ENCODE data around the gene WHRN.
A peak's percentile ranks its signal among the peaks of the same experiment; 100 is the strongest.

WHRN gene

DNA sequence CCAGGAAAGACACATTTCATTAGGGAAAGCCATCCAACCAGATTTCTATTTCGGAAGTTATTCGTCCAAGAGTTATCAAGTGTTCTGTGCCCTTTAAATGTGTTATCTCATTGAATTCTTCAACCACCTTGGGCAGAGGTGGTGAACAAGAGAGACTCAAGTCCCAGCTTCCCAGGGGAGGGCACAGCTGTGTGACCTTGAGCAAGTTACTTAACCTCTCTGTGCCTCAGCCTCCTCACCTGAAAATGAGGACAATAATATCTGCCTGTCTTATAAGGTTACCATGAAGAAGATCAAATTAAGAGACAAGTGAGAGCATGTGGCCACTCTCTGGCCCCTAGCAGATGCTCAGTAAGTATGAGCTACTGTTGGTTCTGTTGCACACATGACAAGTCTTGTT, 37.4 kb downstream of the WHRN start:
- Histone ChIP-seq H3K4me3 (no peak overlapping the region), H3K36me3 (replicated peaks) (no peaks in the 10 kb centered on the region), H3K4me1 (peaks cover 8% of the 10 kb centered on the region; the same call in 1 of the 2 replicates), H3K27me3 (ENCODE audit: low read depth) (no peaks in the 10 kb centered on the region), H3K9me3 (no peaks in the 10 kb centered on the region)
- in situ Hi-C loops (cut with MboI; ENCODE audit: low sequenced_read_pairs): no loop called here
- no peak for DNase-seq (ENCODE audit: low spot score in 2 of 2)

DNA sequence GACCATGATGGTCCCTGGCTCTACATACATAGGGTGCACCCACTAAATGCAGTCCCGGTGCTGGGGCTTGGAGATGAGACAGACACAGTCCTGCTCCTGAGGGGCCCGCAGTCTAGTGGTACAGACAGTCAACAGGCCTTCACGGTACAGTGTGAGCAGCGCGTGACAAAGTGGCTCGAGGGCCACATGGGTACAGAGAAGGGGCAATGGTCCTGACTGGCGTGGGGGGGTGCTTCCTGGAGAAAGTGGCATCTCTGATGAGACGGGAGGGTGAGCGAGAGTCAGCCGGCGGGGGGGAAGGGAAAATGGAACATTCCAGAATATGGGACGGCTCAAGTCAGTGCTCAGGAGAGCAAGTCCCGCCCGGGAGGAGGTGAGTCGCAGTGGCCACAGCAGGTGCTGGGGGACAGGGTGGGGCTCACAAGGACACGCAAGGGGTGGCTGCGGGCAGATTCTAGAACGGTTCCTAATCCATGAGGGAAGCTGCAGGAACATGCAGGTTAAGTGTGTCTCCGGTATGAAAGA, 38.0 kb downstream of the WHRN start:
- in situ Hi-C loops (cut with MboI; ENCODE audit: low sequenced_read_pairs): no loop called here
- no peak for DNase-seq (ENCODE audit: low spot score in 2 of 2)
- no peaks in the 10 kb centered on the region for H3K27me3 ChIP-seq (ENCODE audit: low read depth)
- peaks cover 8% of the 10 kb centered on the region; the same call in 1 of the 2 replicates for H3K4me1 ChIP-seq
- no peaks in the 10 kb centered on the region for H3K9me3 ChIP-seq
- no peaks in the 10 kb centered on the region for H3K36me3 ChIP-seq (replicated peaks)
- H3K4me3 ChIP-seq: no peak overlapping the region

GRCh38 chr9:114465906-114466900, 39.1 kb downstream of the WHRN start:
- in situ Hi-C loops (cut with MboI; ENCODE audit: low sequenced_read_pairs): no loop called here

DNA sequence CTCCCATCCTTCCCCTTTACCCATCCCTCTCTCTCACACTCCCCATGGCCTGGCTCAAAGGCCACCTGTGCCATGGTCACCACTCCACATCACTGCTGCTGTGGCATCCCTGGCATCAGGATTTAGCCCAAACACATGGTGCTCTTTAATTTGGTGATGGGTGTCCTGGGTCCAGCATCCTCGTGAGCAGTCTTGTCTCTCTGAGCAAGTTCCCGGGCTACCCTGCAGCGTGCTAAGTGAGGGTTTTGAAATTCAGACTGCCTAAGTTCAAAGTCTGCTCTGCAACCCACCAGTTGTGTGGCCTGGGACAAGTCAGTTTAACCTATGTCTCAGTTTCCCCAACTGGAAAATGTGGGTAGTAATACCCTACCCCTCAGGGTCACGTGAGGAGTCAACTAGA, 39.9 kb downstream of the WHRN start:
- Histone ChIP-seq H3K36me3 (replicated peaks) (no peaks in the 10 kb centered on the region), H3K4me1 (peaks cover 8% of the 10 kb centered on the region; the same call in 1 of the 2 replicates), H3K27me3 (ENCODE audit: low read depth) (no peaks in the 10 kb centered on the region), H3K4me3 (no peak overlapping the region), H3K9me3 (no peaks in the 10 kb centered on the region)
- DNase-seq (ENCODE audit: low spot score in 2 of 2): no peak
- in situ Hi-C loops (cut with MboI; ENCODE audit: low sequenced_read_pairs): no loop called here

More at GRCh38 chr9:114465906-114466900, 39.1 kb downstream of the WHRN start:
- Histone ChIP-seq H3K27me3 (ENCODE audit: low read depth) (no peaks in the 10 kb centered on the region), H3K4me1 (peaks cover 8% of the 10 kb centered on the region; the same call in 1 of the 2 replicates), H3K9me3 (no peaks in the 10 kb centered on the region), H3K4me3 (no peak overlapping the region), H3K36me3 (replicated peaks) (no peaks in the 10 kb centered on the region)
- DNase-seq (ENCODE audit: low spot score in 2 of 2): no peak

DNA sequence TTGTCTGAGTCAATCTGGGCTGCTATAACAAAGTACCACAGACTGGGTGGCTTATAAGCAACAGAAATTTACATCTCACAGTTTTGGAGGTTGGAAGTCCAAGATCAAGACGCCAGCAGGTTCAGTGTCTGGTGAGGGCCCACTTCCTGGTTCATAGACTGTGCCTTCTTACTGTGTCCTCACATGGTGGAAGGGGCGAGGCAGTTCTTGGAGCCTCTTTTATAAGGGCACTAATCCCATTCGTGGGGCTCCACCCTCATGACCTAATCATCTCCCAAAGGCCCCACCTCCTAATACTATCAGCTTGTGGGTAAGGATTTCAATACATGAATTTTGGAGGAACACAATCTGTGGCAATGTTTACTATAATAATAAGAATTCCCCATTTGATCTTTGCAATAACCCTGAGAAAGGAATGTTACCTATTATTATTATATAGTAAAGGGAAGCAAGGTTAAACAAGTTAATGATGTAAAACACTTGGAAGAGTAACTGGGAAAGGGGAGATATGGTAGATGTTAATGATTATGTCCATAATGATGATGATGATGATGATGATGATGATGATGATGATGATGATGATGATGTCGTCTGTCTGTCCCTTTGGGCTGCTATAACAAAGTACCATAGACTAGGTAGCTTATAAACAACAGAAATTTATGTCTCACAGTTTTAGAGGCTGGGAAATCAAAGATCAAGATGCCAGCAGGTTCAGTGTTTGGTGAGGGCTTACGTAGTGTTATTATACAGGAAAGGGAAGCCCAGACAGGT, 40.8 kb downstream of the WHRN start:
- no peaks in the 10 kb centered on the region for H3K9me3 ChIP-seq
- no peak overlapping the region for H3K4me3 ChIP-seq
- in situ Hi-C loops (cut with MboI; ENCODE audit: low sequenced_read_pairs): no loop called here
- no peaks in the 10 kb centered on the region for H3K36me3 ChIP-seq (replicated peaks)
- no peaks in the 10 kb centered on the region for H3K27me3 ChIP-seq (ENCODE audit: low read depth)
- peaks cover 8% of the 10 kb centered on the region; the same call in 1 of the 2 replicates for H3K4me1 ChIP-seq
- peak in 1 of 2 experiments; percentile 19 for DNase-seq (ENCODE audit: low spot score in 2 of 2)

DNA sequence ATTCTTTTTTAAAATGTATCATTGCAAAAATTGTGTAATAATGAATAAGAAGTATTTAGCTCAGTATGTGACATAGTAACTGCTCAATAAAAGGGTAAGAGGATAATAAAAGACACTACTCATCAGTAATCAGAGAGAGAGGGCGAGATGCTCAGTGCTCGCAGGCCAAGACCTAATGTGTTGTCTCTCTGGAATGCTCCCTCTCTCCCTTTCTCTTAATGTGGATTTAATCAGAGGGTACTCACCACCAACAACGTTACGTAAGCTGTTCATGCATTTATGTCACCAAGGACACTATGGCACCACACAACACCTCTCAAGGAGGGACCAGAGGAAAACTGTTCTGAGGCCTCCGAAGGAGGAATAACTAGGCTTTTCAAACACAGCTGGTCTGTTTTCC, 42.5 kb downstream of the WHRN start:
- H3K27me3 ChIP-seq (ENCODE audit: low read depth): no peaks in the 10 kb centered on the region
- DNase-seq (ENCODE audit: low spot score in 2 of 2): no peak
- no peak overlapping the region for H3K4me3 ChIP-seq
- H3K4me1 ChIP-seq: peaks cover 8% of the 10 kb centered on the region; the same call in 1 of the 2 replicates
- in situ Hi-C loops (cut with MboI; ENCODE audit: low sequenced_read_pairs): no loop called here
- H3K9me3 ChIP-seq: no peaks in the 10 kb centered on the region
- H3K36me3 ChIP-seq (replicated peaks): no peaks in the 10 kb centered on the region

DNA sequence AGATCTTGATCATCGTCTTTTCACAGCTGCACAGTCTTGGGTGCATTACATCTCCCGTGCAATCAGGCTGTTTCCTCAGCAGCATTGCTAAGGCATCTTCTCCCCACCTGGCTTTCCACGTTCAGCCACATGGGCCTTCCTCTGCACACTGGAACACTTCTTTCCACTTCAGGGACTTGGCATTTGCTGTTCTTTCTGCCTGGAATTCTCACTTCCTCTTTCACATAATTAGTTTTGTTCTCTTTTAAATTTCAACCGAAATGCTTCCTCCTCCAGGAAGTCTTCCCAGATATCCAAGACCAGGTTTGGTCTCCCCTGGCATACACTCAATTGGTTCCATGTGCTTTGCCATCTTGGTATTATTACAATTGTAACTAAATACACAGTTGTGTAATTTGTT, 43.8 kb downstream of the WHRN start:
- peaks cover 8% of the 10 kb centered on the region; the same call in 1 of the 2 replicates for H3K4me1 ChIP-seq
- H3K4me3 ChIP-seq: no peak overlapping the region
- H3K36me3 ChIP-seq (replicated peaks): no peaks in the 10 kb centered on the region
- H3K9me3 ChIP-seq: no peaks in the 10 kb centered on the region
- DNase-seq (ENCODE audit: low spot score in 2 of 2): no peak
- in situ Hi-C loops (cut with MboI; ENCODE audit: low sequenced_read_pairs): no loop called here
- H3K27me3 ChIP-seq (ENCODE audit: low read depth): no peaks in the 10 kb centered on the region

DNA sequence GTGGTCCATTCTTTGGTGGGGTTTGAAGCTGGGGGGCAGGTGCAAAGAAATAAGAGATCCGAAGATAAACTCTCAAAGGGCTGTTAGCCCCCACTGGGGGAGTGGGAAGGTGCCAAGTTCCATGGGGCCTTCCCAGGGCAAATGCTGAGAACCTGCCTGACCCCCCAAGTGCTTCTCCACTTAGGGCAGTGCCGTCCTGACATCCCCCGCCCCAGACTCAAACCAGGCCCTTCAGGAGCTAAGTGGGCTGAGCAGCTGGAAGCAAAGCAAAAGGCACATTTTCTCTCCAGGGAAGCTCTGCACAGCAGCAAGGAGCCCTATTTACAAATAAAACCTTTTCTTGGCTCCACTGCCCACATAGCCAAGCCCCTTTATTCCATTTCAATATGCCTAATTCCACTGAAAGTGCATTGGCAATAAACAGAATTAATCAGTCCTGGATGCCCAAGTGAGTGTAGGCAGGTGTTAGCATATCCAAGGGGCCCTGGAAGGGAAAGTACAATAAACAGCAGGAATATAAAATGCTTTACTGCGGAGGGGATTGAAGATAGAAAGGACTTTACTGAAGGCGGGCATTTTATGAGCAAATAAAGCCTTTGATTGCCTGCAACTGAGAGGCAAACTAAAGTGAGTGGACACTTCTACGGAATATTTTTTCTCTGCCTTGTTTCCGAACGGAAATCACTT, 44.6 kb downstream of the WHRN start:
- Histone ChIP-seq H3K36me3 (replicated peaks) (no peaks in the 10 kb centered on the region), H3K4me3 (no peak overlapping the region), H3K9me3 (no peaks in the 10 kb centered on the region), H3K4me1 (peaks cover 8% of the 10 kb centered on the region; the same call in 1 of the 2 replicates), H3K27me3 (ENCODE audit: low read depth) (0 out of 2 replicates have a peak, but pooled peaks cover 2% of the 10 kb centered on the region)
- in situ Hi-C loops (cut with MboI; ENCODE audit: low sequenced_read_pairs): no loop called here
- peak in 1 of 2 experiments; percentile 5 for DNase-seq (ENCODE audit: low spot score in 2 of 2)

DNA sequence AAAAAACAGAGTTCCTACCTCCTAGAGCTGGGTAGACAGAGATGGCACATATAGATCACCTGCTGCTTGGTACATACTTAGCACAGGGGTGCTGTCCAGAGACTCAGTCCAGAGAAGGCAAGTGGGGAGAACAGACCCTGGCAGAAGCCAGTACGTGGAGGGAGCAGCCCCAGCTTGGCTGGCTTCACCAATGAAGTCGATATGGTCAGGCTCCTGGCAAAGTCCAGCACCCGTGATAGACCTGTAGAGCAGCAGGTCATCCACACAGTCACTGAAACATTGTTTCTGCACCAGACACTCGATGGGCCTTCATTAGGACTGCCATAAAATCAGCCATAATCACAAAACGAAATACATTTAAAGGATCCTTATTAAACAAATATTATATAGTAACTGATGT, 45.8 kb downstream of the WHRN start:
- in situ Hi-C loops (cut with MboI; ENCODE audit: low sequenced_read_pairs): no loop called here
- Histone ChIP-seq H3K9me3 (no peaks in the 10 kb centered on the region), H3K4me1 (peaks cover 6% of the 10 kb centered on the region; the same call in 1 of the 2 replicates), H3K27me3 (ENCODE audit: low read depth) (0 out of 2 replicates have a peak, but pooled peaks cover 2% of the 10 kb centered on the region), H3K36me3 (replicated peaks) (no peaks in the 10 kb centered on the region), H3K4me3 (no peak overlapping the region)
- no peak for DNase-seq (ENCODE audit: low spot score in 2 of 2)

- Histone ChIP-seq H3K4me3 (no peak overlapping the region), H3K27me3 (ENCODE audit: low read depth) (0 out of 2 replicates have a peak, but pooled peaks cover 2% of the 10 kb centered on the region), H3K9me3 (no peaks in the 10 kb centered on the region; the same call in 1 of the 2 replicates), H3K36me3 (replicated peaks) (no peaks in the 10 kb centered on the region), H3K4me1 (no peaks in the 10 kb centered on the region)
- DNase-seq (ENCODE audit: low spot score in 2 of 2): no peak
- in situ Hi-C loops (cut with MboI; ENCODE audit: low sequenced_read_pairs): no loop called here
Observed at GRCh38 chr9:114456929-114457328, 48.3 kb downstream of the WHRN start.

DNA sequence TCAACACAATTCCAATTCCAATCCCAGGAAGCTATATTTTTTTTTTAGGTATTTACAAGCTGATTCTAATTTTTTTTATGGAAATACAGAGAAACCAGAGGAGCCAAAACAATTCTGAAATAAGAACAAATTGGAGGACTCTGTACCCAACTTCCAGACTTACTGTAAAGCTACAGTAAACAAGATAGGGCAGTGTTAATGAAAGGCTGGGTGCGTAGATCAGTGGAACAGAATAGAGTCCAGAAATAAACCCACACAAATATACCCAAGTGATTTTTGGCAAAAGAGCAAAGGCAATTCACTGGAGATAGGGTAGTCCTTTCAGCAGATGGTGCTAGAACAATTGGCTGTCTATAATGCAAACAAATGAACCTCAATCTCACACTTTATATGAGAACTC, 50.6 kb downstream of the WHRN start:
- no peak for DNase-seq (ENCODE audit: low spot score in 2 of 2)
- in situ Hi-C loops (cut with MboI; ENCODE audit: low sequenced_read_pairs): no loop called here
- Histone ChIP-seq H3K9me3 (no peaks in the 10 kb centered on the region; the same call in 1 of the 2 replicates), H3K27me3 (ENCODE audit: low read depth) (0 out of 2 replicates have a peak, but pooled peaks cover 2% of the 10 kb centered on the region), H3K36me3 (replicated peaks) (no peaks in the 10 kb centered on the region), H3K4me1 (no peaks in the 10 kb centered on the region), H3K4me3 (no peak overlapping the region)

DNA sequence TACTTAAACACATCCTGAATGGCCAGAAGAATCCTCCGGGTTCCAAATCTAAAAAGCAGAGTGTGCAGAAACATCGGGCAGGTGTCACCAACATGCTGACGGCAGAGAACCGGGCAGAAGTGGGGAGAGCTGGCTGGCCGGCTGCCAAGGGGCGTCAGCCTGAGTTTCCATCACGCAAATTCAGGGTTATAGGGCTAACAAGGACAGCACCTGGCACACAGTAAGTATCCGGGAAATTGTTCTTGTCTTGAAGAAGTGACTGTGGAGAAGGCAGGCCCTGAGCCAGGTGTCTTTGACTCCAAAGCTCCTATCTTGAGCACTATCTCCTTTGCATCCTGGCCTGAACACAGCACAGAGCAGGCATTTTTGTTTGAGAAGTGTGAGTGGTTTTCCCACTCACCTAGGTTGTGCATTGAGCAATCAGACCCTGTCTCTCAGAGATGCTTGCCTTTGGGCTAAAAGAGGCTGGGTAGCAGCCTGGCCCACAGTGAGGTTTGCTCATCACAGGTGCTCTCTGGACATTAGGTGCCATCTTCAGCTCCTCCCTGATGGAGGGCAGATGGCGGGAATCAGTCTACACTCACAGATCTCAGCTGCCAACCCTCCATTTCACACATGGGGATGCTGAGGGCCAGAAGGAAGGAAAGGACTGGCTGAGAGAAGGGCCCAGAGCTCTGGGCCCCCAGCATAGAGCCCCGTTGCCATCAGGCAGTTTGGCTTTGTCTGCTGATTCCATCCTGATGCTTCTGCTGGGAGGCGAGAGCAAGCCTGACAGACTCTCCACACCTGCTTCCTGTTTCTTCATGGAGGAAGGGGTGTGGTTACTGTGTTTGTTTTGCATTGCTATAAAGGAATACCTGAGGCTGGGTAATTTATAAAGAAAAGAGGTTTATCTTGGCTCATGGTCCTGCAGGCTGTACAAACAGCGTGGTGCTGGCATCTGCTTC, 52.8 kb downstream of the WHRN start:
- H3K36me3 ChIP-seq (replicated peaks): no peaks in the 10 kb centered on the region
- no peaks in the 10 kb centered on the region for H3K4me1 ChIP-seq
- H3K9me3 ChIP-seq: no peaks in the 10 kb centered on the region; the same call in 1 of the 2 replicates
- no peak overlapping the region for H3K4me3 ChIP-seq
- DNase-seq (ENCODE audit: low spot score in 2 of 2): no peak
- in situ Hi-C loops (cut with MboI; ENCODE audit: low sequenced_read_pairs): no loop called here
- H3K27me3 ChIP-seq (ENCODE audit: low read depth): 0 out of 2 replicates have a peak, but pooled peaks cover 2% of the 10 kb centered on the region

Data from HAP-1 (cell line).